ENCODE measurements around the gene STS.

Gene STS, protein sequence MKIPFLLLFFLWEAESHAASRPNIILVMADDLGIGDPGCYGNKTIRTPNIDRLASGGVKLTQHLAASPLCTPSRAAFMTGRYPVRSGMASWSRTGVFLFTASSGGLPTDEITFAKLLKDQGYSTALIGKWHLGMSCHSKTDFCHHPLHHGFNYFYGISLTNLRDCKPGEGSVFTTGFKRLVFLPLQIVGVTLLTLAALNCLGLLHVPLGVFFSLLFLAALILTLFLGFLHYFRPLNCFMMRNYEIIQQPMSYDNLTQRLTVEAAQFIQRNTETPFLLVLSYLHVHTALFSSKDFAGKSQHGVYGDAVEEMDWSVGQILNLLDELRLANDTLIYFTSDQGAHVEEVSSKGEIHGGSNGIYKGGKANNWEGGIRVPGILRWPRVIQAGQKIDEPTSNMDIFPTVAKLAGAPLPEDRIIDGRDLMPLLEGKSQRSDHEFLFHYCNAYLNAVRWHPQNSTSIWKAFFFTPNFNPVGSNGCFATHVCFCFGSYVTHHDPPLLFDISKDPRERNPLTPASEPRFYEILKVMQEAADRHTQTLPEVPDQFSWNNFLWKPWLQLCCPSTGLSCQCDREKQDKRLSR

DNA sequence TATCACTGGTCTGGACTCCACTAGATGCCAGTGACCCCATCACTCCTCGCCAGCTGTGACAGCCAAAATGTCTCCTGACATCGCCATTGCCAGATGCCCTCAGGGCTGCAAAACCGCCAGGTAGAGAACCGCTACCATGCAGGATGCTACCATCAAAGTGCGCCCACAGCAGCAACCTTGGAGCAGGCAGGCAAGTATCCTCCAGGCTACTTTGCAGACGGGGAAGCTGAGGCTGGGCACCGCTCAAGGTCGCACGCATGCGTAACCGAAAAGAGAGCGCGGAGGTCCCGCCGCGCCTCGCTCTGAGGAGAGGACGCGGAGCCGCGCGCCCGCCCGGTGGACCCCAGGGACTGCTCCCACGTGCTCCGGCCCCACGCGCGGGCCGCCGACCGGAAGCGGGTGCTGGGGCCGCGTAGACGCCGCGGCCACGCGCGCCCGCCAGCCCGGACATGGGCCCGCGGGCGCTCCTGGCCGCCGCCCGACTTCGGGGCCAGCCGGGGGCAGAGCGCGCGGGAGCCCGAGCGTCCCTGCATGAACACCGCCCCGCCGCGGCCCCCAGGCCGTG is at the start of gene STS:
Gene STS (plus strand): TSS at position 300 of the 565 bp plus-strand sequence. CDS start 105,488 bp downstream, outside the sequence.
- peak; percentile 25 to 42 for DNase-seq

DNA sequence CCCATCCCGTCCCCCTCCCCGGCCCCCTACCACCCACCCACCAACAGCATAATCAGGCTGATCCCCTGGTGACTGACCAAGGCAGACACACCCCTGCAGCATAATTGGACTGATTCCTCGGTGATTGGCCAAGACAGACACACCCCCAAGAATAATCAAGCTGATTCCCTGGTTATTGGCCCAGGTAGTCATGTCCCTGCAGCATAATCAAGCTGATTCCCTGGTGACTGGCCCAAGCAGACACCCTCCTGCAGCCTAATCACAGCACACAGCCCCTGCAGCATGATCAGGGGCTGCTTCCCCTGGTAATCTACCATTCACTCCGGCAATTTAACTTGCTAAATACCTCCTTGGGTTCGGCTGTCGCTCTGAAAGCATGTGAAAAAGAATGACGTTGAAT is 47.5 kb upstream of the STS start:
- DNase-seq = no peak

DNA sequence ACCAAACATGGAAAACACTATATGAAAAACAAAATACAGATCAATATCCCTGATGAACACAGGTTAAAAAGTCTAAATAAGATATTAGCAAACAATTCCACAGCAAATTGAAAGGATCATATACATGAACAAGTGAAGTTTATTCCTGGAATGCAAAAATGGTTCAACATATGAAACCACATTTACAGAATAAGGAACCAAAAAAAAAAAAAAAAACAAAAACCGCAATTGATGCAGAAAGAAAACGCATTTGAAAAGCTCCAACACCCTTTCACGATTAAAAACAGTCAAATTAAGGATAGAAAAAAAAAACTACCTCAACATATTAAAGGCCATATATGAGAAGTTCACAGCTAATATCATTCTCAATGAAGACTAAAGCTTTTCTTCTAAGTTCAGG is 45.4 kb upstream of the STS start:
- no peak for DNase-seq

GRCh38 chrX:7106649-7107048 is 40.9 kb upstream of the STS start:
- no peak for DNase-seq

- DNase-seq = no peak
Measured at GRCh38 chrX:7108030-7108429, 39.5 kb upstream of the STS start.

GRCh38 chrX:7109049-7109531 is 38.4 kb upstream of the STS start:
- no peak for DNase-seq

DNA sequence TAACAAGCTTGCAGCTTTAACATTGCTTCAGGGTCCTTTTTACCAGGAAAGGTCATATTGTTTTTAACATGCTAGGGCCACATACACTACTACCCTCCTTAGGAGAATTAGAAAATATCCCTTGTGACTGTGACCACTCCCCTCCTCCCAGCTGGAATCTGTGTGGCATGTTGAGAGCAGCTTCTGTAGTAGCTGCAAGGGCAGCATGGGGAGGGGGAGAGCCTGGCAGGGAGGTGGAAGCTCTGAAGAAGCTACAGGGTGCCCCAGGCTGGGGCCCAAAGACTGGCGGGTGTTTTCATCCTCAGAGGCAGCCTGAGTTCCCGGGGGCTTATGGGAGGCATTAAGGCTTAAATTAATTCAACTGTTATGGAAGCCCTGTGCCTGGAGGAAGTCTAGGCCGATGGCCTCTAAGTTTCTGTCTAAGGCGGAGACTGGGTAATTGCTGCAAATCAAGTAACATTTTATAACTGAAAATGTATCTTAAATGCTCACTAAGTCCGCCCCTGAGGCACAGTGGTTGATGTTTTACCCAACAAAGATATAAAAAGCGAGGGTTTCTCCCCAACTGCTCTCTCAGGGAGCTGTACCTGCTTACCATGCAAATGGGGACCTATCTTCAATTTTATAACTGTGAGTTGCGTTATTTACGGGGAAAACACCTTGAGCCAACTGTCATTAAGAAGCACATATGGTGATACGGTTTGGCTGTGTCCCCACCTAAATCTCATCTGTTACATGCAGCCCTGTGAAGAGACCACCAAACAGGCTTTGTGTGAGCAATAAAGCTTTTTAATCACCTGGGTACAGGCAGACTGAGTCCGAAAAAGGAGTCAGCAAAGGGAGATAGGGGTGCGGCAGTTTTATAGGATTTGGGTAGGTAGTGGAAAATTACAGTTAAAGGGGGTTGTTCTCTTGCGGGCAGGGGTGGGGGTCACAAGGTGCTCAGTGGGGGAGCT is 37.4 kb upstream of the STS start:
- no peak for DNase-seq

- DNase-seq = no peak
Measured at GRCh38 chrX:7110821-7111276, 36.7 kb upstream of the STS start.

GRCh38 chrX:7111518-7111917 is 36.0 kb upstream of the STS start:
- DNase-seq = no peak

DNA sequence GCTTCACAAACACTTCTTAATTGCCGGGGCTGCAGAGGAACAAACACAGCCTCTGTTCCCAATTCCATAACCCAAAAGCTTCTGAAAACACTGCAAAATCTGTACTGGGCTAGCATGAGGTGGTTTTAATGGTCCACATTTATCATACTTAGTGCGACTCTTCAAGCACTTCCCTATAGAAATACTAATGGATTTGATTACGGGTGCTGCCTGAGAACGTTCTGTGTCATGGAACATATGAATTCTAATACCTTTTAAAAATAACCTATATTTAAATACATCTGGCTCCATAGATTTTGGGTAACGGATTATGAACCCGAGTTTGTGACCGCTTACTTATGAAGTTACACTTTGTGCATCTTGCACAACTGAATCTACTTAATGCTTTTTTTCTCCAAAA is 35.4 kb upstream of the STS start:
- DNase-seq = no peak

- DNase-seq = no peak
Measured at GRCh38 chrX:7115557-7115956, 32.0 kb upstream of the STS start.

GRCh38 chrX:7116081-7116480 is 31.4 kb upstream of the STS start:
- DNase-seq = no peak

GRCh38 chrX:7117587-7117986 is 29.9 kb upstream of the STS start:
- no peak for DNase-seq

GRCh38 chrX:7119950-7120877 is 27.3 kb upstream of the STS start:
- DNase-seq = no peak

GRCh38 chrX:7120878-7121219 is 26.7 kb upstream of the STS start:
- DNase-seq = no peak

GRCh38 chrX:7127056-7127455 is 20.5 kb upstream of the STS start:
- DNase-seq = no peak

GRCh38 chrX:7131621-7132020 is 15.9 kb upstream of the STS start:
- DNase-seq = no peak

GRCh38 chrX:7132335-7133049 is 15.0 kb upstream of the STS start:
- DNase-seq = peak; percentile 10 to 38

- DNase-seq = no peak
Measured at GRCh38 chrX:7133050-7133440, 14.5 kb upstream of the STS start.

DNA sequence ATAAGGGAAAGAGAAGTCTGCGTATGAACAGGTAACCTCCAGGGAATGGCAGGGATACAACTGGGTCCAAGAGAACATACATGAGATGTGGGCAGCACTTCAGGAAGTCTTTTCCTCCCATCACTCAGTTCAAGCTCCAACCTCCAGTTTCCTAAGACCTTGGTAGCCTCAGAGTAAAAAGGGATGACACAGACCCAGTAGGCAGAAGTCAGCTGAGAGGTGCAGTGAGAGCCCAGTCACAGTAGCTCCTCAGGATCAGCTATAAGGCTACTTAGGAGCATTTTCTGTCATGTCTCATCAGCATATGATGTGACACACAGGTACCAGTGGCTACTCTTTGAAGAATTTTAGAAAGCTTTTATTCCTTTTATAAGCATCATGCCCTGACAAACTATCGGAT is 12.5 kb upstream of the STS start:
- DNase-seq = no peak
